ENCODE results near the gene EFCAB14. TPM values are rescaled to one million over a fixed set of nuclear protein-coding genes. Genes with fewer than 3 reads are reported as not detected.
A peak's percentile ranks its signal among the peaks of the same experiment; 100 is the strongest.

The EFCAB14 gene
- total RNA-seq, 2 experiments from 2014 or later, result 39.6 to 41.6 TPM

GRCh38 chr1:46717654-46718053 is 1.3 kb downstream of the EFCAB14 start:
- peak overlapping the region; percentile 85 for H3K4me3 Mint-ChIP-seq
- H3K4me1 Mint-ChIP-seq (ENCODE audit: low read depth), result peaks cover 34% of the 10 kb centered on the region
- POLR2A ChIA-PET, result interaction anchor here (2.5 kb wide), 1 partner anchor 10 kb away, joined by 9 read pairs; no protein-coding TSS in a partner anchor
- peaks cover 23% of the 10 kb centered on the region for H3K36me3 Mint-ChIP-seq (ENCODE audit: low read depth)
- H3K27ac Mint-ChIP-seq, result peak overlapping the region; percentile 90
- ATAC-seq, result no peak
- intact Hi-C loops (cut with micrococcal nuclease), result loop anchor here (5.0 kb wide), 2 partner anchors 50 to 180 kb away; partner anchors contain the start of gene ATPAF1
- H3K27me3 Mint-ChIP-seq, result no peaks in the 10 kb centered on the region
- no peaks in the 10 kb centered on the region for H3K9me3 Mint-ChIP-seq
- DNase-seq, result no peak
- CTCF ChIA-PET, result interaction anchor here (0.9 to 1.4 kb wide), 3 partner anchors 10 to 189 kb away, joined by 3 read pairs; no protein-coding TSS in a partner anchor
- TF ChIP-seq, protein P1, sequence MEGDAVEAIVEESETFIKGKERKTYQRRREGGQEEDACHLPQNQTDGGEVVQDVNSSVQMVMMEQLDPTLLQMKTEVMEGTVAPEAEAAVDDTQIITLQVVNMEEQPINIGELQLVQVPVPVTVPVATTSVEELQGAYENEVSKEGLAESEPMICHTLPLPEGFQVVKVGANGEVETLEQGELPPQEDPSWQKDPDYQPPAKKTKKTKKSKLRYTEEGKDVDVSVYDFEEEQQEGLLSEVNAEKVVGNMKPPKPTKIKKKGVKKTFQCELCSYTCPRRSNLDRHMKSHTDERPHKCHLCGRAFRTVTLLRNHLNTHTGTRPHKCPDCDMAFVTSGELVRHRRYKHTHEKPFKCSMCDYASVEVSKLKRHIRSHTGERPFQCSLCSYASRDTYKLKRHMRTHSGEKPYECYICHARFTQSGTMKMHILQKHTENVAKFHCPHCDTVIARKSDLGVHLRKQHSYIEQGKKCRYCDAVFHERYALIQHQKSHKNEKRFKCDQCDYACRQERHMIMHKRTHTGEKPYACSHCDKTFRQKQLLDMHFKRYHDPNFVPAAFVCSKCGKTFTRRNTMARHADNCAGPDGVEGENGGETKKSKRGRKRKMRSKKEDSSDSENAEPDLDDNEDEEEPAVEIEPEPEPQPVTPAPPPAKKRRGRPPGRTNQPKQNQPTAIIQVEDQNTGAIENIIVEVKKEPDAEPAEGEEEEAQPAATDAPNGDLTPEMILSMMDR (IDR thresholded peaks at IDR 0.05), result no peak

- TF ChIP-seq, protein P1 (IDR thresholded peaks at IDR 0.05), result no peak
- ATAC-seq (no peak), DNase-seq (no peak)
- CTCF ChIA-PET, result interaction anchor here (0.9 to 1.3 kb wide), 3 partner anchors 10 to 101 kb away, joined by 3 read pairs; no protein-coding TSS in a partner anchor
- Mint-ChIP-seq H3K36me3 (ENCODE audit: low read depth) (peaks cover 30% of the 10 kb centered on the region), H3K9me3 (no peaks in the 10 kb centered on the region), H3K4me3 (no peak overlapping the region), H3K4me1 (ENCODE audit: low read depth) (peaks cover 45% of the 10 kb centered on the region), H3K27me3 (no peaks in the 10 kb centered on the region), H3K27ac (no peak overlapping the region)
- POLR2A ChIA-PET, result interaction anchor here (1.2 kb wide), 1 partner anchor 18 kb away, joined by 3 read pairs; no protein-coding TSS in a partner anchor
- intact Hi-C loops (cut with micrococcal nuclease), result loop anchor here (5.0 kb wide), 2 partner anchors 48 to 178 kb away; partner anchors contain the start of gene ATPAF1
Observed at GRCh38 chr1:46714976-46715375, 3.9 kb downstream of the EFCAB14 start.

GRCh38 chr1:46708121-46708520 is 10.8 kb downstream of the EFCAB14 start:
- Mint-ChIP-seq H3K9me3 (no peaks in the 10 kb centered on the region), H3K27me3 (no peaks in the 10 kb centered on the region), H3K4me3 (no peak overlapping the region), H3K4me1 (ENCODE audit: low read depth) (peaks cover 30% of the 10 kb centered on the region), H3K27ac (no peak overlapping the region), H3K36me3 (ENCODE audit: low read depth) (peaks cover 37% of the 10 kb centered on the region)
- intact Hi-C loops (cut with micrococcal nuclease), result no loop called here
- CTCF ChIA-PET, result interaction anchor here (0.9 to 2.0 kb wide), 2 partner anchors 10 to 17 kb away, joined by 3 to 17 read pairs; no protein-coding TSS in a partner anchor
- DNase-seq (no peak), ATAC-seq (no peak)
- TF ChIP-seq, protein P1 (IDR thresholded peaks at IDR 0.05), result no peak
- POLR2A ChIA-PET, result interaction anchor here (0.7 to 1.9 kb wide), 3 partner anchors 10 to 91 kb away, joined by 3 to 9 read pairs (median 4); partner anchors contain the start of gene MOB3C

DNA sequence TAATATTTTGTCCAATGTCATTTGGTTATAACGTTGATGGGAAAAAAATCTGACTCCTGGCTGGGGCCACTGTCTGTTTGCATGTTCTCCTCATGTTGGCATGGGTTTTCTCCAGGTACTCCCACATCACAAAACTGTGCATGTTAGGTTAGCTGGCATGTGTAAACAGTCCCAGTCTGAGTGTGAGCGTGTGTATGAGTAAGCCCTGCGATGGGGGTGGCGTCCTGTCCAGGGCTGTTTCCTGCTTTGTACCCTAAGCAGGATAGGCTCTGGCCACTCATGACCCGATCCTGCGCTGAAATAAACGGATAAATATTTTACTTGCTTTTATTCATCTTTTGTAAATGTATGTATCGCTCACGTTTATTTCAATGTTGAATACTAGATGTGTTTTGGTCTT is 13.5 kb downstream of the EFCAB14 start:
- intact Hi-C loops (cut with micrococcal nuclease), result no loop called here
- peaks cover 30% of the 10 kb centered on the region for H3K36me3 Mint-ChIP-seq (ENCODE audit: low read depth)
- DNase-seq (no peak), ATAC-seq (no peak)
- H3K27me3 Mint-ChIP-seq, result no peaks in the 10 kb centered on the region
- H3K4me3 Mint-ChIP-seq, result no peak overlapping the region
- no peak overlapping the region for H3K27ac Mint-ChIP-seq
- CTCF ChIA-PET, result no interaction called here
- TF ChIP-seq, protein P1 (IDR thresholded peaks at IDR 0.05), result no peak
- peaks cover 22% of the 10 kb centered on the region for H3K4me1 Mint-ChIP-seq (ENCODE audit: low read depth)
- H3K9me3 Mint-ChIP-seq, result no peaks in the 10 kb centered on the region
- POLR2A ChIA-PET, result no interaction called here

DNA sequence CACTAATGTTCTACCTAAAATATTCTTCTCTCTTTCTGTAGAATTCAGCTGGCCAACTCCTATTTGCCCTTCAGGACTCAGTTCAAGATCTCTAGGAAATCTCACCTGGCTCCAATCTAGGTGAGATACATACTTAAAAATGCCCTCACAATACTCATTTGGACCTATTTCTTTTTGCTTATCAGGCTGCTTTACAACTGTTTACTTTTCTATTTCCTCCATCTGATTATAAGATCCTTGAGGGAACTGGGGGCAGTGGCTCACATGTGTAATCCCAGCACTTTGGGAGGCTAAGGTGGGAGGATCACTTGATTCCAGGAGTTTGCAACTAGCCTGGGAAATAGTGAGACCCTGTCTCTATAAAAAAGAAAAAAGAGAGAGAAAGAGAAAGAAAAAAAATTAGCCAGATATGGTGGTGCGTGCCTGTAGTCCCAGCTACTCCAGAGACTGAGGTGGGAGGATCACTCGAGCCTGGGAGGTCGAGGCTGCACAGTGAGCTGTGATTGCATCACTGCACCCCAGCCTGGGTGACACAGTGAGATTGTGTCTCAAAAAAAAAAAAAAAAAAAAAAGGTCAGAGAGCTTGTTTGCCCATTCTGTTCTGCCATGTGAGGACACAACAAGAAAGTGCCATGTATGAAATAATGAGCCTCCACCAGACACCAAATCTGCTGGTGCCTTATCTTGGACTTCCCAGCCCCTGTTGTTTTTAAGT is 14.8 kb downstream of the EFCAB14 start:
- ChIA-PET CTCF (interaction anchor here (0.8 kb wide), 1 partner anchor 22 kb away, joined by 3 read pairs; no protein-coding TSS in a partner anchor), POLR2A (interaction anchor here (1.2 kb wide), 1 partner anchor 24 kb away, joined by 3 read pairs; no protein-coding TSS in a partner anchor)
- Mint-ChIP-seq H3K27me3 (no peaks in the 10 kb centered on the region), H3K36me3 (ENCODE audit: low read depth) (peaks cover 27% of the 10 kb centered on the region), H3K4me1 (ENCODE audit: low read depth) (peaks cover 23% of the 10 kb centered on the region), H3K27ac (no peak overlapping the region), H3K4me3 (no peak overlapping the region), H3K9me3 (no peaks in the 10 kb centered on the region)
- DNase-seq (no peak), ATAC-seq (no peak)
- intact Hi-C loops (cut with micrococcal nuclease), result no loop called here
- TF ChIP-seq, protein P1 (IDR thresholded peaks at IDR 0.05), result no peak
